ENCODE data around the gene TIGD1.

GRCh38 chr2:232533944-232534710, 16.2 kb downstream of the TIGD1 start:
- TF ChIP-seq, protein P1, sequence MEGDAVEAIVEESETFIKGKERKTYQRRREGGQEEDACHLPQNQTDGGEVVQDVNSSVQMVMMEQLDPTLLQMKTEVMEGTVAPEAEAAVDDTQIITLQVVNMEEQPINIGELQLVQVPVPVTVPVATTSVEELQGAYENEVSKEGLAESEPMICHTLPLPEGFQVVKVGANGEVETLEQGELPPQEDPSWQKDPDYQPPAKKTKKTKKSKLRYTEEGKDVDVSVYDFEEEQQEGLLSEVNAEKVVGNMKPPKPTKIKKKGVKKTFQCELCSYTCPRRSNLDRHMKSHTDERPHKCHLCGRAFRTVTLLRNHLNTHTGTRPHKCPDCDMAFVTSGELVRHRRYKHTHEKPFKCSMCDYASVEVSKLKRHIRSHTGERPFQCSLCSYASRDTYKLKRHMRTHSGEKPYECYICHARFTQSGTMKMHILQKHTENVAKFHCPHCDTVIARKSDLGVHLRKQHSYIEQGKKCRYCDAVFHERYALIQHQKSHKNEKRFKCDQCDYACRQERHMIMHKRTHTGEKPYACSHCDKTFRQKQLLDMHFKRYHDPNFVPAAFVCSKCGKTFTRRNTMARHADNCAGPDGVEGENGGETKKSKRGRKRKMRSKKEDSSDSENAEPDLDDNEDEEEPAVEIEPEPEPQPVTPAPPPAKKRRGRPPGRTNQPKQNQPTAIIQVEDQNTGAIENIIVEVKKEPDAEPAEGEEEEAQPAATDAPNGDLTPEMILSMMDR (IDR thresholded peaks at IDR 0.05; ENCODE audit: low read depth, low read length) = no peak
- no peak for TF ChIP-seq POLR2A (IDR thresholded peaks at IDR 0.05; ENCODE audit: extremely low read depth, insufficient read length)
- no peak for TF ChIP-seq MAX (IDR thresholded peaks at IDR 0.05; ENCODE audit: low read depth, low read length)
